Inferior parietal cortex (tissue), 1 donor: ENCODE results near the gene MCU.

Experiments used
- DNase-seq: peaks from one replicate; pipeline ENCODE4 v3.0.0-alpha.2; 2016; ENCODE audit errors: extremely low spot score

MCU gene

GRCh38 chr10:72842164-72842563, 150.2 kb downstream of the MCU start:
- no peak for DNase-seq

GRCh38 chr10:72846238-72846637, 154.3 kb downstream of the MCU start:
- DNase-seq, result no peak

GRCh38 chr10:72847681-72848080, 155.7 kb downstream of the MCU start:
- no peak for DNase-seq

DNA sequence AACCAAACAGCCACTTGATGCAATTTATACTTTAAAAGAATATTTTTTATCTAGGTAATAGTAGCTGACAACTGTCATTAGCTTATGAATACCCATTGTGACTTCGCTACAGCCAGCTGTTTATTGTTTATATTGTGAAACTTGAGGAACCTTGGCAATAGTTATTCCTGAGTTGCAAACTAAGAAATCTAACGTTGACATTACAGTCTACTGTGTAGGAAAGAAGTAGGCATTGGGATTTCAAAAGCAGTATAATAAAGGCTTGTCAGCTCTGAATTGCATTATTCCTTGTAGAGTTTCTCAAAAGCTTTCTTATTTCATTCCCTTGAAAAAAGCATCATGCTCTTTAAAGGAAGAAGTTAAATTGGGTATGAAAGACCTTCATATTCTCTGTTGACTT, 158.9 kb downstream of the MCU start:
- DNase-seq, result no peak

GRCh38 chr10:72851509-72851908, 159.6 kb downstream of the MCU start:
- DNase-seq, result no peak

GRCh38 chr10:72852508-72852907, 160.6 kb downstream of the MCU start:
- DNase-seq, result no peak

GRCh38 chr10:72855129-72855528, 163.2 kb downstream of the MCU start:
- no peak for DNase-seq

GRCh38 chr10:72855790-72856189, 163.8 kb downstream of the MCU start:
- DNase-seq, result no peak

- no peak for DNase-seq
These were observed 166.1 kb downstream of the MCU start for GRCh38 chr10:72858067-72858466.

- DNase-seq, result no peak
These were observed 171.0 kb downstream of the MCU start for GRCh38 chr10:72862957-72863356.

GRCh38 chr10:72875250-72876055, 183.5 kb downstream of the MCU start:
- DNase-seq, result no peak

DNA sequence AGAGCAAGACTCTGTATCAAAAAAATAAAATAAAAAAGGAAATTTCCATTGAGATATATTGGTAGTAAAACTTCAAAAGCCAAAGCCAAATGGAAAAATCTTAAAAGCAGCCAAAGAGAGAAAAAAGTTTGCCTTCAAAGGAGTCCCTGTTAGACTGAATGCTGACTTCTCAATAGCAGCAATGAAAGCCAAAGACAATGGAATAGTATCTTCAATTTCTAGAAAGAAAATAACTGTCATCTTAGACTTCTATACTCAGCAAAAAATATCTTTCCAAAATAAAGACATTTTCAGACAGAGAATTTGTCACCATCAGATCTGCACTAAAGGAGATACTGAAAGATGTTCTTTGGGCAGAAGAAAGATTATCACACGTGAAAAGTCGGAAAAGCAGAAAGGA, 187.3 kb downstream of the MCU start:
- no peak for DNase-seq

- DNase-seq, result no peak
These were observed 189.3 kb downstream of the MCU start for GRCh38 chr10:72881291-72881690.

DNA sequence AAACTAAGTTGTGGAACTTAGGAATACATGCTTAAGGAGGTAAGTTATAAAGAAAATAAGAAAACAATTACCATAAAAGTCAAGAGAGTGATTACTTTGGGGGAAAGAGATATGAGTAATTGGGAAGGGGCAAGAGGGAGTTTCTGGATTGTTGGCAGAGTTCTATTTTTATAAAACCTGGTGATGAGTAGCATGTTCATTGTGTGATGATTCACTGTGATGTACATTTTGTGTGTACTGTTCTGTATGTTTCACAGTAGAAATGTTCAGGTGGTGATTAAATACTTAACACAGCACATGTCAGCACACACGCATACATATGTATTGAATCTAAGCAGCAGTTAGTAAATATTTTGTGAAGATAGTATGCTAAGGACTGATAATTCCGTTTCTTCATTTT, 191.9 kb downstream of the MCU start:
- no peak for DNase-seq

- DNase-seq, result no peak
These were observed 194.0 kb downstream of the MCU start for GRCh38 chr10:72885953-72886352.

GRCh38 chr10:72886621-72887020, 194.7 kb downstream of the MCU start:
- DNase-seq, result no peak

DNA sequence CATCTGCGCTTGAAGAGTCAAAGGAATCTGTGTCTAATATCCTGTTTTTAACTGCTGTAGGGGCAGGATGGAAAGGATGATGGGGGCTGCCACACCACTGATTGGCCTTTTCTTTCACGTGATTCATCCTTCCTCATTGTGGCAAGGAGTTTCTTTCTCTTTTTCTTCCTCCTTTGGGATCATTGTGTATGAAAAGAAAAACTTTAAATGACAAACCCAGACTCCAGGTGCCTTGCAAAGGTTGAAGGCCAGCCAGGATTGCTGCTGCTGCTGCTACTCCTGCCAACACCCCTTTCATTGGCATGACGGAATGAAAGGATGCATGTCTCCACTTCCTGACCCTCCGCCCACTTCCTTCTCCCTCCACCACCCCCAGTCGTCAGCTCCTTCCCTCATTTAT, 195.1 kb downstream of the MCU start:
- no peak for DNase-seq

GRCh38 chr10:72888151-72888638, 196.3 kb downstream of the MCU start:
- no peak for DNase-seq

DNA sequence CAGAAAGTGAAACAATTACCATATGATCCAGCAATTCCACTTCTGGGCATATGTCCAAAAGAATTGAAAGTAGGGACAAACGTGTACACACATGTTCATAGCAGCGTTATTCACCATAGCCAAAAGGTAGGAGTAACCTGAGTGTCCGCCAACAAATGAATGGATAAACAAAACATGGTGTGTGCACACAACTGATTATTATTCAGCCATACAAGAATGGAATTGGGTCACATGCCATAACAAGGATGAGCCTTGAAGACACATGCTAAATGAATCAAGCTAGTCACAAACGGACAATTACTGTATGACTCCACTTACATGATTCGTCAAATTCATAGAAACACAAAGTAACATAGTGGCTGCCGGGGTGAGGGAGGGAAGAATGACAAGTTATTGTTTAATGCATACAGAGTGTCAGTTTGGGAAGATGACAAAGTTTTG, 197.5 kb downstream of the MCU start:
- DNase-seq, result no peak

- no peak for DNase-seq
These were observed 198.1 kb downstream of the MCU start for GRCh38 chr10:72890086-72890485.

- no peak for DNase-seq
These were observed 201.3 kb downstream of the MCU start, which contains the start of gene OIT3 for GRCh38 chr10:72893136-72893798. TSS of gene OIT3 (plus strand) at chr10:72893739. CDS start at chr10:72893799, 60 bp downstream.

- no peak for DNase-seq
These were observed 203.4 kb downstream of the MCU start for GRCh38 chr10:72895236-72895850.

DNA sequence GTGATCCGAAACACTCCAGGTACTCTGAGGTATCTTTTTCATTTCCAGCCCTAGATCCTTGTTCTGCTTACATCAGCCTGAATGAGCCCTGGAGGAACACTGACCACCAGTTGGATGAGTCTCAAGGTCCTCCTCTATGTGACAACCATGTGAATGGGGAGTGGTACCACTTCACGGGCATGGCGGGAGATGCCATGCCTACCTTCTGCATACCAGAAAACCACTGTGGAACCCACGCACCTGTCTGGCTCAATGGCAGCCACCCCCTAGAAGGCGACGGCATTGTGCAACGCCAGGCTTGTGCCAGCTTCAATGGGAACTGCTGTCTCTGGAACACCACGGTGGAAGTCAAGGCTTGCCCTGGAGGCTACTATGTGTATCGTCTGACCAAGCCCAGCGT, 206.7 kb downstream of the MCU start:
- no peak for DNase-seq
